Urinary bladder (tissue), 4 donors: Measurements from ENCODE around the gene CD69. TPM values are rescaled to one million over a fixed set of nuclear protein-coding genes. Genes with fewer than 3 reads are reported as not detected.
"Not testable (repeated sequence)": the region's sequence is repeated elsewhere in the genome, so short reads cannot be mapped to it uniquely, and the experiment has no call there.

Experiments used
- DNase-seq: peaks from one replicate; pipeline ENCODE4 v3.0.0-alpha.2; 2015; ENCODE audit errors: extremely low spot score
- H3K27ac ChIP-seq: one replicate; pipeline ENCODE4 v1.5.1; 2013; ENCODE audit warnings: low read depth, mild to moderate bottlenecking, moderate library complexity
- H3K36me3 ChIP-seq: one replicate; pipeline ENCODE4 v1.6.1; 2013; ENCODE audit warnings: mild to moderate bottlenecking, moderate library complexity; ENCODE audit not compliant: insufficient read depth
- H3K4me1 ChIP-seq: one replicate; pipeline ENCODE4 v1.6.1; 2013; ENCODE audit warnings: mild to moderate bottlenecking, moderate library complexity; ENCODE audit not compliant: insufficient read depth
- H3K4me3 ChIP-seq: one replicate; pipeline ENCODE4 v1.5.1; 2013; ENCODE audit warnings: low read depth, low read length
- WGBS: extraction: QIAGEN DNeasy Blood & Tissue Kit; methylation state at CpG from one replicate; pipeline ENCODE4 v1.1.7; 2013; 5-methylcytosine and 5-hydroxymethylcytosine counted together
- polyA plus RNA-seq: library from polyadenylated mRNA; stranded (reverse); fragments of 200-250 nt; gene quantifications from one replicate; pipeline ENCODE4 v1.2.3, GENCODE V29; 2013
- total RNA-seq: library from RNA; depleted of rRNA; stranded (reverse); fragments of >200 nt; gene quantifications from one replicate; pipeline ENCODE4 v1.2.3, GENCODE V29; 2014
- donor health status: healthy with polysubstance abuse.
- donor health status: healthy.

The CD69 gene
- total and polyA plus RNA-seq, 2 donors = 7.4 to 13.7 TPM

GRCh38 chr12:9730591-9730990 lies 30.1 kb downstream of the CD69 start:
- WGBS = 79% methylated on average over 6 of the region's 6 CpGs
- H3K36me3 ChIP-seq = no peaks in the 10 kb centered on the region
- H3K4me1 ChIP-seq = no peaks in the 10 kb centered on the region
- H3K27ac ChIP-seq = no peak overlapping the region
- H3K4me3 ChIP-seq = no peak overlapping the region
- DNase-seq = no peak

- no peak overlapping the region for H3K27ac ChIP-seq
- H3K36me3 ChIP-seq = no peaks in the 10 kb centered on the region
- H3K4me3 ChIP-seq = no peak overlapping the region
- WGBS = 58% methylated on average over 3 of the region's 3 CpGs
- H3K4me1 ChIP-seq = no peaks in the 10 kb centered on the region
- no peak for DNase-seq
Measured at GRCh38 chr12:9730011-9730410, 30.7 kb downstream of the CD69 start.

GRCh38 chr12:9729082-9729481 lies 31.6 kb downstream of the CD69 start:
- H3K36me3 ChIP-seq = no peaks in the 10 kb centered on the region
- DNase-seq = no peak
- no peaks in the 10 kb centered on the region for H3K4me1 ChIP-seq
- H3K27ac ChIP-seq = no peak overlapping the region
- no peak overlapping the region for H3K4me3 ChIP-seq

- 73% methylated on average over 1 of the region's 1 CpG for WGBS
- Histone ChIP-seq H3K36me3 (no peaks in the 10 kb centered on the region), H3K4me3 (no peak overlapping the region), H3K27ac (no peak overlapping the region), H3K4me1 (no peaks in the 10 kb centered on the region)
- no peak for DNase-seq
Measured at GRCh38 chr12:9727813-9728212, 32.9 kb downstream of the CD69 start.

GRCh38 chr12:9725213-9725870 lies 35.4 kb downstream of the CD69 start:
- H3K4me1 ChIP-seq = no peaks in the 10 kb centered on the region
- no peaks in the 10 kb centered on the region for H3K36me3 ChIP-seq
- no peak for DNase-seq
- WGBS = 62% methylated on average over 2 of the region's 2 CpGs
- H3K27ac ChIP-seq = no peak overlapping the region
- H3K4me3 ChIP-seq = no peak overlapping the region

GRCh38 chr12:9724023-9724422 lies 36.7 kb downstream of the CD69 start:
- Histone ChIP-seq H3K4me1 (no peaks in the 10 kb centered on the region), H3K4me3 (no peak overlapping the region), H3K27ac (no peak overlapping the region), H3K36me3 (no peaks in the 10 kb centered on the region)
- 98% methylated on average over 1 of the region's 1 CpG for WGBS
- DNase-seq = no peak

GRCh38 chr12:9721394-9722092 lies 39.2 kb downstream of the CD69 start:
- Histone ChIP-seq H3K4me1 (no peaks in the 10 kb centered on the region), H3K36me3 (no peaks in the 10 kb centered on the region), H3K4me3 (no peak overlapping the region), H3K27ac (peak overlapping the region; percentile 23)
- peak; percentile 47 for DNase-seq
- 46% methylated on average over 5 of the region's 5 CpGs for WGBS

GRCh38 chr12:9719790-9720189 lies 40.9 kb downstream of the CD69 start:
- WGBS = 74% methylated on average over 1 of the region's 1 CpG

GRCh38 chr12:9718968-9719367 lies 41.7 kb downstream of the CD69 start:
- no peak for DNase-seq
- Histone ChIP-seq H3K27ac (no peak overlapping the region), H3K4me3 (no peak overlapping the region), H3K36me3 (no peaks in the 10 kb centered on the region), H3K4me1 (no peaks in the 10 kb centered on the region)
- 92% methylated on average over 7 of the region's 7 CpGs for WGBS

More at GRCh38 chr12:9719790-9720189, 40.9 kb downstream of the CD69 start:
- DNase-seq = no peak
- Histone ChIP-seq H3K36me3 (no peaks in the 10 kb centered on the region), H3K4me3 (no peak overlapping the region), H3K27ac (no peak overlapping the region), H3K4me1 (no peaks in the 10 kb centered on the region)

- Histone ChIP-seq H3K27ac (no peak overlapping the region), H3K36me3 (no peaks in the 10 kb centered on the region), H3K4me1 (no peaks in the 10 kb centered on the region), H3K4me3 (no peak overlapping the region)
- WGBS = 94% methylated on average over 15 of the region's 15 CpGs
- DNase-seq = no peak
Measured at GRCh38 chr12:9717070-9717925, 43.4 kb downstream of the CD69 start.

- H3K4me1 ChIP-seq, H3K27ac ChIP-seq, H3K4me3 ChIP-seq, H3K36me3 ChIP-seq, DNase-seq: not testable (repeated sequence)
- 76% methylated on average over 6 of the region's 6 CpGs for WGBS
Measured at GRCh38 chr12:9713032-9713558, 47.6 kb downstream of the CD69 start.

GRCh38 chr12:9711664-9712063 lies 49.0 kb downstream of the CD69 start:
- 79% methylated on average over 1 of the region's 1 CpG for WGBS
- no peaks in the 10 kb centered on the region for H3K4me1 ChIP-seq
- H3K4me3 ChIP-seq = no peak overlapping the region
- no peak for DNase-seq
- no peak overlapping the region for H3K27ac ChIP-seq
- no peaks in the 10 kb centered on the region for H3K36me3 ChIP-seq

GRCh38 chr12:9710584-9711375 lies 49.9 kb downstream of the CD69 start:
- Histone ChIP-seq H3K4me3 (no peak overlapping the region), H3K4me1 (no peaks in the 10 kb centered on the region), H3K36me3 (no peaks in the 10 kb centered on the region), H3K27ac (no peak overlapping the region)
- WGBS = 89% methylated on average over 3 of the region's 3 CpGs
- no peak for DNase-seq
